HepG2 (cell line): ENCODE measurements around the gene MGMT. TPM values are rescaled to one million over a fixed set of nuclear protein-coding genes. Genes with fewer than 3 reads are reported as not detected.

Experiments used
- ATAC-seq: fragments of 200-7000 bp; cut with Tn5 transposase; 3 replicates; pipeline ENCODE4 v1.9.1; 2020; ENCODE audit warnings: mild to moderate bottlenecking, moderate library complexity
- BruUV-seq: library from RNA; stranded (reverse); fragments of 400-500 nt; replicated peaks from 2 replicates; lab custom pipeline; 2021; lab: Mats Ljungman, UMichigan
- CTCF ChIA-PET: fragments of 300-600 bp; formaldehyde crosslinking; extraction: SDS; loops from one replicate; lab custom pipeline; 2021; ENCODE audit warnings: low total read pairs, inconsistent platforms, low intra/inter-chr PET ratio; lab: Yijun Ruan, JAX
- POLR2A ChIA-PET: fragments of 350-600 bp; sonication (Branson Sonifier 250); formaldehyde crosslinking; loops from one replicate; lab custom pipeline; 2020; ENCODE audit warnings: antibody characterized with exemption, inconsistent platforms; lab: Yijun Ruan, JAX
- DNase-seq: peaks from one replicate; pipeline ENCODE4 v3.0.0-alpha.2; 2015; ENCODE audit warnings: low spot score
- FAIRE-seq: peaks from 3 replicates; lab custom pipeline; 2011; peaks lifted over from hg19 to GRCh38; lab: Jason Lieb, UNC
- H2AFZ ChIP-seq: one replicate; pipeline ENCODE4 v1.6.1; 2011; ENCODE audit warnings: low read length, inconsistent platforms
- H3K27ac ChIP-seq: fragments of 300-600 bp; 3 replicates; pipeline ENCODE4 v1.8.0; 2011; ENCODE audit warnings: mixed run types, mild to moderate bottlenecking, mixed read lengths, low read length, inconsistent platforms; ENCODE audit not compliant: insufficient read depth; ENCODE audit errors: extremely low read length
- H3K27me3 ChIP-seq, 2 experiments: fragments of 200-600 bp in 1 of 2; 2 replicates in 1 of 2; 3 replicates in 1 of 2; pipeline versions ENCODE4 v1.6.0 to v1.8.0; 2011; ENCODE audit warnings: low read length in 2 of 2, mild to moderate bottlenecking in 2 of 2, moderate library complexity in 2 of 2, inconsistent platforms in 1 of 2; ENCODE audit not compliant: insufficient read depth in 2 of 2, control insufficient read depth in 1 of 2
- H3K36me3 ChIP-seq, 2 experiments: fragments of 200-600 bp in 1 of 2; replicated peaks in 1 of 2; 2 replicates in 1 of 2; 3 replicates in 1 of 2; pipeline versions ENCODE4 v1.5.1 to v1.8.0; 2011; ENCODE audit warnings: low read length in 2 of 2, inconsistent platforms in 1 of 2; ENCODE audit not compliant: insufficient read depth in 2 of 2, control insufficient read depth in 1 of 2
- H3K4me1 ChIP-seq: 2 replicates; pipeline ENCODE4 v1.5.1; 2012; ENCODE audit warnings: low read length, inconsistent platforms; ENCODE audit not compliant: insufficient read depth
- H3K4me2 ChIP-seq: 2 replicates; pipeline ENCODE4 v1.6.0; 2011; ENCODE audit warnings: low read depth, low read length, inconsistent platforms
- H3K4me3 ChIP-seq, 3 experiments: fragments of 200-600 bp in 1 of 3; sonication (generic), shearing (Covaris generic) in 1 of 3; replicated peaks in 1 of 3; 2 replicates each; pipeline ENCODE4 v1.5.1; 2011 to 2016; ENCODE audit warnings: low read length in 3 of 3, inconsistent platforms in 2 of 3, low read depth in 2 of 3, mild to moderate bottlenecking in 2 of 3, control low read depth in 1 of 3, mixed read lengths in 1 of 3; ENCODE audit not compliant: insufficient read depth in 1 of 3
- H3K79me2 ChIP-seq: one replicate; pipeline ENCODE4 v1.6.1; 2011; ENCODE audit warnings: low read length, inconsistent platforms; ENCODE audit not compliant: insufficient read depth
- H3K9ac ChIP-seq: 2 replicates; pipeline ENCODE4 v1.6.0; 2011; ENCODE audit warnings: mild to moderate bottlenecking, low read depth, low read length, inconsistent platforms; ENCODE audit not compliant: insufficient read depth
- H3K9me3 ChIP-seq: 2 replicates; pipeline ENCODE4 v1.5.1; 2012; ENCODE audit warnings: mild to moderate bottlenecking, low read length
- H4K20me1 ChIP-seq: 2 replicates; pipeline ENCODE4 v1.6.0; 2011; ENCODE audit warnings: inconsistent platforms, mild to moderate bottlenecking, low read length, moderate library complexity; ENCODE audit not compliant: insufficient read depth
- BCLAF1 ChIP-seq: fragments of 450-650 bp; IDR thresholded peaks from 2 replicates; pipeline ENCODE4 v1.6.1; 2017; ENCODE audit warnings: mild to moderate bottlenecking
- CENPT ChIP-seq: sonication (generic); formaldehyde crosslinking; IDR thresholded peaks from 2 replicates; pipeline ENCODE4 v1.8.0; 2022; ENCODE audit warnings: low read depth, mild to moderate bottlenecking, moderate library complexity, missing genetic modification reagents
- HMGA1 ChIP-seq: sonication (generic); formaldehyde crosslinking; conservative IDR thresholded peaks from 2 replicates; pipeline ENCODE4 v1.4.0; 2020; ENCODE audit warnings: missing genetic modification reagents
- HNF1B ChIP-seq: sonication (generic); formaldehyde crosslinking; IDR thresholded peaks from 2 replicates; pipeline ENCODE4 v1.5.1; 2020; ENCODE audit warnings: mild to moderate bottlenecking, moderate library complexity, missing genetic modification reagents
- KAT7 ChIP-seq: IDR thresholded peaks from 2 replicates; pipeline ENCODE4 v1.6.1; 2018; ENCODE audit warnings: borderline replicate concordance, missing compliant biosample characterization
- KMT2B ChIP-seq: IDR thresholded peaks from 2 replicates; pipeline ENCODE4 v1.6.1; 2016; ENCODE audit warnings: missing genetic modification reagents, missing compliant biosample characterization
- SRSF9 ChIP-seq: fragments of 200-400 bp; formaldehyde crosslinking; IDR thresholded peaks from 2 replicates; pipeline ENCODE4 v1.6.1; 2018; ENCODE audit warnings: borderline replicate concordance, mild to moderate bottlenecking, low read depth, low read length; ENCODE audit not compliant: insufficient read depth, poor library complexity, severe bottlenecking
- ZNF597 ChIP-seq: sonication (generic); formaldehyde crosslinking; IDR thresholded peaks from 2 replicates; pipeline ENCODE4 v1.5.0; 2020; ENCODE audit warnings: missing genetic modification reagents
- ZNF609 ChIP-seq: sonication (generic); formaldehyde crosslinking; IDR thresholded peaks from 2 replicates; pipeline ENCODE4 v1.4.0; 2020; ENCODE audit warnings: mild to moderate bottlenecking, missing genetic modification reagents, borderline replicate concordance
- WGBS: methylation state at CpG from one replicate; pipeline ENCODE4 v1.1.6; 2017; ENCODE audit warnings: low lambda C conversion rate; 5-methylcytosine and 5-hydroxymethylcytosine counted together
- in situ Hi-C: cut with HindIII; loops from 2 replicates; pipeline ENCODE4 v1.10.0; 2017; ENCODE audit warnings: low pct_unique_long_range_greater_than_20kb; ENCODE audit not compliant: extremely low pct_ligation_motif_present
- intact Hi-C: fragments of 100-400 bp; cut with micrococcal nuclease; formaldehyde crosslinking; loops from one replicate; pipeline ENCODE4 v1.10.0; 2022; ENCODE audit not compliant: unreplicated experiment
- polyA plus RNA-seq, 8 experiments: library from polyadenylated mRNA; depleted of rRNA in 3 of 8; stranded (reverse) in 7 of 8; unstranded in 1 of 8; fragments of >200 nt; fragmentation: Illumina TruSeq in 4 of 8; extraction: Trizol in 4 of 8; gene quantifications; 2 replicates each; pipeline versions ENCODE4 v1.2.1 to v1.2.3, GENCODE V29; 2011 to 2016; ENCODE audit warnings: low read depth in 4 of 8, missing spikeins in 1 of 8, mixed read lengths in 1 of 8; ENCODE audit not compliant: insufficient read depth in 1 of 8
- total RNA-seq, 5 experiments: library from RNA; depleted of rRNA; stranded (reverse); fragments of >200 nt; fragmentation: Illumina TruSeq; extraction: Trizol; gene quantifications; 2 replicates each; pipeline ENCODE4 v1.2.3, GENCODE V29; 2016; ENCODE audit warnings: low read depth in 1 of 5

Gene MGMT
- total and polyA plus RNA-seq, 2 of the 13 experiments (the other 11 are each of a cell fraction or from before 2014, with no cell fraction given), result 12.0 to 19.5 TPM

- TF ChIP-seq SRSF9, result no peak
- no peak for TF ChIP-seq KAT7 (CRISPR knock-in tag)
- TF ChIP-seq ZNF597 (CRISPR knock-in tag), result no peak
- TF ChIP-seq HNF1B (CRISPR knock-in tag), result no peak
- no peak for TF ChIP-seq HMGA1
- TF ChIP-seq KMT2B (CRISPR knock-in tag), result no peak
These were observed 237.9 kb downstream of the MGMT start (continued) for GRCh38 chr10:129704786-129705525.

- Histone ChIP-seq H3K27ac (no peak overlapping the region), H3K4me1 (no peaks in the 10 kb centered on the region), H3K4me2 (no peak overlapping the region), H3K4me3 (no peak overlapping the region), H2AFZ (no peak overlapping the region), H3K36me3 (0 out of 5 replicates have a peak, but pooled peaks cover 1 to 3% of the 10 kb centered on the region in 2 experiments), H3K9me3 (no peaks in the 10 kb centered on the region), H4K20me1 (no peaks in the 10 kb centered on the region), H3K79me2 (no peaks in the 10 kb centered on the region), H3K27me3 (no peaks in the 10 kb centered on the region), H3K9ac (no peak overlapping the region)
- CTCF ChIA-PET, result no interaction called here
- WGBS, result 83% methylated on average over 3 of the region's 8 CpGs
- intact Hi-C loops, result no loop called here
- no TSS peak for BruUV-seq
- ATAC-seq, result no peak; the same call in 2 of the 3 replicates
- in situ Hi-C loops, result no loop called here
- FAIRE-seq, result no peak
- POLR2A ChIA-PET, result no interaction called here
- DNase-seq, result no peak
- TF ChIP-seq CENPT (CRISPR knock-in tag), result no peak
- no peak for TF ChIP-seq ZNF609 (CRISPR knock-in tag)
- no peak for TF ChIP-seq BCLAF1
These were observed 238.6 kb downstream of the MGMT start for GRCh38 chr10:129705676-129706075.
